Measurements from ENCODE around the gene GAB1. TPM values are rescaled to one million over a fixed set of nuclear protein-coding genes. Genes with fewer than 3 reads are reported as not detected.

GAB1 gene
- total and polyA plus RNA-seq, 2 of the 8 experiments (the other 6 are each of a cell fraction or from before 2014, with no cell fraction given): 6.8 to 21.3 TPM

DNA sequence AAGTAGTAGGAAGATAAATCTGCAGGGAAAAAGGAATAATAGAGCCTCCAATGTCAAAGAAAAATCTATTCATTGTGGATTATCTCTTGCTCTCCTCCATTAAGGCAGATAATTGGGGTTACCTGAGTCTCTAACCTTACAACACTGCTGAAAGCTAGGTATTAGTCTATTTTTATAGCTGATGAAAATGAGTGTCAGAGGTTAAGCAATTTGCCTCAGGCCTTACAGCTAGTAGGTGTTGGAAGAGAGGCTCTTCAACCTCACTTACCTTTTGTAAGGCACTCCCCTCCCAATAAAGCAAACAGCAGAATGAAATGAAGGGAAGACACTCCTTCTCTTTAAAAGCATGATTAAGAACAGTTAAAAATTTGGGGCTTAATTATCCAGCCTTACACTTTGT, 45.4 kb upstream of the GAB1 start:
- Histone ChIP-seq H3K9ac (replicated peaks in 1 of 4; ENCODE audit: extremely low read depth in 1 of 4, low read depth in 3 of 4, low read length in 3 of 4) (no peak overlapping the region), H3K18ac (ENCODE audit: extremely low read depth, low read length) (no peak overlapping the region), H3K4ac (replicated peaks; ENCODE audit: insufficient read length, low read depth, low read length) (no peak overlapping the region), H2AK5ac (ENCODE audit: low read depth, low read length) (no peak overlapping the region), H3K56ac (replicated peaks; ENCODE audit: insufficient read length, low read depth, low read length) (no peak overlapping the region), H3K27me3 (replicated peaks in 1 of 4; ENCODE audit: control insufficient read depth in 3 of 4, extremely low read depth in 1 of 4, insufficient read depth in 3 of 4, low read length in 3 of 4) (no peaks in the 10 kb centered on the region), H3K23ac (ENCODE audit: insufficient read length) (no peak overlapping the region), H2BK12ac (ENCODE audit: low read depth, low read length) (no peak overlapping the region), H3K14ac (ENCODE audit: insufficient read length) (no peak overlapping the region), H3K9me3 (ENCODE audit: insufficient read depth in 2 of 2, low read depth in 1 of 2, low read length in 1 of 2) (no peaks in the 10 kb centered on the region), H4K5ac (ENCODE audit: insufficient read length, low read depth, low read length) (no peak overlapping the region), H3K36me3 (ENCODE audit: control insufficient read depth in 2 of 4, insufficient read depth in 4 of 4, low read length in 3 of 4) (no peaks in the 10 kb centered on the region), H4K91ac (replicated peaks; ENCODE audit: insufficient read length, low read length) (no peak overlapping the region), H4K20me1 (replicated peaks in 1 of 2; ENCODE audit: control insufficient read depth in 1 of 2, insufficient read depth in 2 of 2, low read length in 2 of 2) (no peaks in the 10 kb centered on the region), H3K27ac (ENCODE audit: low read depth, low read length) (no peak overlapping the region), H3K79me2 (ENCODE audit: control insufficient read depth in 1 of 2, insufficient read depth in 2 of 2, low read length in 2 of 2) (no peaks in the 10 kb centered on the region), H2BK15ac (ENCODE audit: low read length) (no peak overlapping the region), H2BK5ac (ENCODE audit: low read depth, low read length) (no peak overlapping the region), H3K23me2 (ENCODE audit: low read depth, low read length) (no peaks in the 10 kb centered on the region), H3K4me1 (replicated peaks in 1 of 4; ENCODE audit: control insufficient read depth in 3 of 4, insufficient read depth in 4 of 4, low read length in 3 of 4) (peaks cover 0 to 5% (median 0%) of the 10 kb centered on the region in 4 experiments; a peak in 1 of 7 replicates), H4K8ac (ENCODE audit: extremely low read depth, insufficient read depth, low read length) (no peak overlapping the region), H2BK120ac (replicated peaks; ENCODE audit: low read depth, low read length) (no peak overlapping the region), H3K79me1 (ENCODE audit: low read depth, low read length) (no peaks in the 10 kb centered on the region), H3K4me3 (ENCODE audit: extremely low read depth in 1 of 4, insufficient read depth in 2 of 4, low read depth in 3 of 4, low read length in 4 of 4) (no peak overlapping the region), H3K4me2 (ENCODE audit: insufficient read depth in 1 of 2, low read depth in 2 of 2, low read length in 2 of 2) (no peak overlapping the region), H2AFZ (ENCODE audit: low read length) (no peak overlapping the region), H2BK20ac (ENCODE audit: low read length) (no peak overlapping the region)
- FAIRE-seq (no peak), DNase-seq (ENCODE audit: low read depth in 1 of 2, low spot score in 2 of 2) (no peak)
- ChIA-PET POLR2A (ENCODE audit: partially characterized antibody) (no interaction called here), CTCF (ENCODE audit: partially characterized antibody) (interaction anchor here (0.7 to 1.2 kb wide), 2 partner anchors 29 to 191 kb away, joined by 3 to 4 read pairs; no protein-coding TSS in a partner anchor)
- no peak for TF ChIP-seq ATF3 (IDR thresholded peaks at IDR 0.05; ENCODE audit: insufficient read depth, low read depth, low read length)
- no peak for TF ChIP-seq POLR2AphosphoS5 (IDR thresholded peaks at IDR 0.05; ENCODE audit: low read depth, low read length)
- TF ChIP-seq RBBP5 (IDR thresholded peaks at IDR 0.05; ENCODE audit: borderline replicate concordance, low read depth, low read length): no peak
- TF ChIP-seq KDM5A (IDR thresholded peaks at IDR 0.05; ENCODE audit: low read length): no peak
- TF ChIP-seq POLR2A (IDR thresholded peaks at IDR 0.05; ENCODE audit: control extremely low read depth in 1 of 2, low read depth in 2 of 2, low read length in 2 of 2): no peak
- no peak for TF ChIP-seq CHD1 (IDR thresholded peaks at IDR 0.05; ENCODE audit: low read depth, low read length)
- TF ChIP-seq, protein P1, sequence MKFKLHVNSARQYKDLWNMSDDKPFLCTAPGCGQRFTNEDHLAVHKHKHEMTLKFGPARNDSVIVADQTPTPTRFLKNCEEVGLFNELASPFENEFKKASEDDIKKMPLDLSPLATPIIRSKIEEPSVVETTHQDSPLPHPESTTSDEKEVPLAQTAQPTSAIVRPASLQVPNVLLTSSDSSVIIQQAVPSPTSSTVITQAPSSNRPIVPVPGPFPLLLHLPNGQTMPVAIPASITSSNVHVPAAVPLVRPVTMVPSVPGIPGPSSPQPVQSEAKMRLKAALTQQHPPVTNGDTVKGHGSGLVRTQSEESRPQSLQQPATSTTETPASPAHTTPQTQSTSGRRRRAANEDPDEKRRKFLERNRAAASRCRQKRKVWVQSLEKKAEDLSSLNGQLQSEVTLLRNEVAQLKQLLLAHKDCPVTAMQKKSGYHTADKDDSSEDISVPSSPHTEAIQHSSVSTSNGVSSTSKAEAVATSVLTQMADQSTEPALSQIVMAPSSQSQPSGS (IDR thresholded peaks at IDR 0.05; ENCODE audit: low read length): no peak
